RKO (cell line): ENCODE measurements around the gene CHRNG.

Experiments used
- DNase-seq: peaks from one replicate; pipeline ENCODE4 v3.0.0-alpha.2; 2016; ENCODE audit warnings: low spot score

Gene CHRNG

DNA sequence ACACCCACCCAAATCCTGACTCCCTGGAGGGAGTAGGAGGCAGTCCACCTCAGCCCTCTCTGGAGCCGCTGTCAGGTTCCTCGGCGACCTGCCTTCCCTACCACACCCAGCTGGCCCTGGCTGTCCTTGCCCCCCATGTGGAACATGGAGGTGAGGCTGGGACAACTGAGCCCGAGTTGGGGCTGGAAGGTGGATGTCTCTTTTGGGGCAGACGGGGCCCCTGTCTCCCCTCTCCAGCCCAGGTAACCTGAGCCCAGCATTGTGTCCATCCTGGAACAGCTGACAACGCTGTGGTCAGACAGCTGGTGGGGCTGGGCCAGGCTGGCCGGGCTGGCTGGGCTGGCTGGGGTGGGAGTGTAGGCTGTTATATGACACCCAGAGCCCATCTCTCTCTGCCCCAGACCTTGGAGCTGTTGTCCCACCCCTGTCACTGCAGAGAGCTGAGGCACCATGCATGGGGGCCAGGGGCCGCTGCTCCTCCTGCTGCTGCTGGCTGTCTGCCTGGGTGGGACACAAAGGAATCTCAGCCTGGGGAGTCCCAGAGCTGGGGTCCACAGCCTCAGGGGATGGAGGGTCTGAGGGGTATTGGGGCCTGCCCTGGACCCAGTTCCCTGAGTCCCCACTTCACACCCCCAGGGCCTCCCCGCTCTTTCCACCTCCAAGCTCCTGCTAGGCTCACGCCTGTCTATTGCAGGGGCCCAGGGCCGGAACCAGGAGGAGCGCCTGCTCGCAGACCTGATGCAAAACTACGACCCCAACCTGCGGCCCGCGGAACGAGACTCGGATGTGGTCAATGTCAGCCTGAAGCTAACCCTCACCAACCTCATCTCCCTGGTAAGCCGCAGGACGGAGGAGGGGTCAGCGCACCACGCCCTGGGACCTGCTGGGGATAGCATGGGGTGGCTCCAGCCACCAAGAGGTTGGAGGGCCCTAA, at the start of gene CHRNG:
TSS of gene CHRNG (plus strand) at position 395 of the 934 bp plus-strand sequence. CDS start at position 451, 56 bp downstream.
- DNase-seq: no peak

GRCh38 chr2:232490221-232491138, 49.0 kb upstream of the CHRNG start:
- DNase-seq: no peak

DNA sequence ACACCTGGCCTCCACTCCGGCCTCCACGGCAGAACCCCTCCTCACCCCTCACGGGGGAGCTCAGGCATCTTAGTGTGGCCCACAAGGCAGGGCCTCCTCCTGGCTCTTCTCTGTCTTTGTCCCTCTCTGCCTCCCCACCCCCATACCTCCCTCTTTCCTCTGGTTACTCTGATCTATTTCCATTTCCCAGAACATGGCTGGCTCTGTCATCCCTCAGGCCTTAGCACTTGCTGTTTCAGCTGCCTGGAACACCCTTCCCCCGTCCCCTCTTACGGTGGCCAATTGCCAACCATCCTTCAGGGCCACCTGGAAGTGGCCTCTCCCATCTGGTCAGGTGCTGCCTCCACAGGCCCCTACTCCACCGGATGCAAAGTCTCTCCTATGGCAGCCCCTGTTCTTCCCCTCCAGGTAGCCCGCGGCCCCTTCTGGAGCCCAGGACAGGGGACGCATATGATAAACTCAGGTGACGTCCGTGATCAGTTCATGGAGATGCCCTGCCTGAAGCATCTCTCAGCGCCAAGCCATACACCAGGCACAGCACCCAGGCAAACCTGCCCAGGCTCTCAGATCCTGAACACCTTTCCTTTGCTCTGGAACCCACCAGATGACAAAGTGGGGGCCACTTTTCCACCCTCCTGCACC, 48.2 kb upstream of the CHRNG start:
- no peak for DNase-seq

- no peak for DNase-seq
Measured at GRCh38 chr2:232492236-232492848, 47.1 kb upstream of the CHRNG start.

DNA sequence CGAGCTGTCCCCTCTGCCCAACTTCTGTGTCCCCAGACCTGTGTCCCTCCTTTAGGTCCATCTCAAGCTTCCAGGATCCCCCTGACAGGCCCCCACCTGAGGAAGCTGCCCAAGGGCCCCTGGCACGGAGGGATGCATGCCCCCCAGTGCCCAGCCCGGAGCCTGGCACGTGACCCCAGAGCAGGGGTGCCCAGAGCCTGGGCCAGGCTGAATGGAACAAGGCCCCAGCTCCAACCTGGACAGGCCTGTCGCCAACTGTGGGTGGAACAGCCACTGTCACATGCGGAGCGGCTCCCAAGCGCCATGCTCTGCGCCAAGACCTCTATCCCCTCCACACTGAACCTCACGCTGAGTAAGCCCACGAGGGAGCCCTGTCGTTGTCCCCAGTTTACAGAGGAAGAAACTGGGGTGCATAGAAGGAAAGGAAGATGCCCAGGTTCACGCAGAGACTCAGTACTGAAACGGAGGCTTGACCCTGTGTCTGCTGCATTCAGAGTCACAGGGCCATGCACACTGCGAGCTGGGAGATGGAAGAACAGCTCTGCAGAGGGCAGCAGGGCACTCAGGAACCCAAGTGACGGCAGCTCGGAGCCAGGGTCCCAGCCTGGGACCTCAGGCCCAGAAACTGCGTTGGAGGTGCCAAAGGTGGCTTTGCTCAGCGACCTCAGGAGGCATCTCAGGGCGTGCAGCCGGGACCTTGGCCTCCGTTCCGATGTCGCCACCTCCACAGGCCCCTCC, 46.4 kb upstream of the CHRNG start:
- no peak for DNase-seq

GRCh38 chr2:232493701-232494474, 45.6 kb upstream of the CHRNG start:
- DNase-seq: no peak

GRCh38 chr2:232494542-232494941, 45.0 kb upstream of the CHRNG start:
- DNase-seq: no peak

DNA sequence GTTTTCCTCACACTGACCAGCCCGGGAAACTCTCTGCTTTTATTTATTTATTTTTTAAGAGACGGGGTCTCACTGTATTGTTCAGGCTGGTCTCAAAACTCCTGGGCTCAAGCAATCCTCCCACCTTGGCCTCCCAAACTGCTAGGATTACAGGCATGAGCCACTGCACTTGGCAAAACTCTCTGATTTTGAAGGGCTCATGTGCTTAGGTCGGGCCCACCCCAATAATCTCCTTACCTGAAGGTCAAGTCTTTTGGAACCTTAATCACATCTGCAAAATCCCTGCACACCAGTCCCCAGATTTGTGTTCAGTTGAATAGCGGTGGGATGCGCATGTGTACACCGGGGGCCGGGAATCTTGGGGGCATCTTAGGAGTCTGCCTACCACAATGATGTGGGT, 44.2 kb upstream of the CHRNG start:
- DNase-seq: no peak

DNA sequence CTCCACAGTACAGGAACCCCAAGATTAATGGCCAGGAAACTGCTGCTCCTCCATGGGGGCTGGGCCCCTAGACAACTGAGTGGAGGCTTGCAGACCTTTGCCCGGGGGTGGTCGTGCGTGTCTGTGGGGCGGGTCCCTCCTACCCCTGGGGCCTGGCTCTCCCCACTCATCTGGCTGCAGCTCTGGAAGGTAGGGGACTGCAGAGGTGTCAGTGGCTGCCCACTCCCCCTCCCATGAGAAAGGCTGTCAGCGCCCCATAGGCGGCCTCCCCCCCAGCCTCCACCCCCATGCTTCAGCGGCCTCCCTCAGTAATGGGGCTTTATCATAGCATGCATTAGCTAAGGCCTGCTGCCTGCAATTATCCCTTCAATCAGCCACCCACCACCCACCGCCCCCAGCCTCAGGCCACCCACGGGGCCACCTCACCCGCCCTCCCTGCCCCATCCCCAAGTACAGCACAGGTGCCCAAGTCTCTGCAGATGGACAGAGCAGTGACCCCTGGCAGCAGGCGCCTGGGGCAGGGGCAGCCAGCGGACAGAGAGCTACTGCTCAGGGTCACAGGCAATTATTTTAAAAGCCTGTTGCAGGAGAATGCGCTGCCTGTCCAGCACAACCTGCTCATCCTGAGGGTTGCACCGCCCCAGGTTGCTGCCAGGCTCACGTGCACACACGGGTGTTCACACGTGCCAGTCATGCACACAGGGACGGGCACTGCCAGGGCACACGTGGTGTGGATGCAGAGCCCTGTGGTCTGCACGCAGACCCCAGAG, 42.8 kb upstream of the CHRNG start:
- DNase-seq: no peak

GRCh38 chr2:232497348-232497747, 42.1 kb upstream of the CHRNG start:
- DNase-seq: no peak

DNA sequence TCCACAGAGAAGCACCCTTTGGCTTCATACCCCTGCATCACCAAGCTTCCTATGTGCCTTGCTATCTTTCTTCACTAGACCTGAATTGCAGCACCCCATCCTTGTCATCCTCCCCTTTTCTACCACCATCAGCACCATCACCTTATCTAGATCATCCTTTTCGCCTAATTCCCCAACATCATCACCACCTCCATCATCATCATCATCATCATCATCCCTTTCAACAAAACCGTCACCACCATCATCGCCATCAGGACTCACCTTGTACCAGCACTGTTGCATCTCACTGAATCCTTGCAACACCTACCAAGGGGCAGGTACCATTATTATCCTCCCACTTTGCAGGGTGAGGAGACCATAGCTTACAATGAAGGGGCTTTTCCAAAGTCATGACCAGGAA, 41.0 kb upstream of the CHRNG start:
- no peak for DNase-seq

DNA sequence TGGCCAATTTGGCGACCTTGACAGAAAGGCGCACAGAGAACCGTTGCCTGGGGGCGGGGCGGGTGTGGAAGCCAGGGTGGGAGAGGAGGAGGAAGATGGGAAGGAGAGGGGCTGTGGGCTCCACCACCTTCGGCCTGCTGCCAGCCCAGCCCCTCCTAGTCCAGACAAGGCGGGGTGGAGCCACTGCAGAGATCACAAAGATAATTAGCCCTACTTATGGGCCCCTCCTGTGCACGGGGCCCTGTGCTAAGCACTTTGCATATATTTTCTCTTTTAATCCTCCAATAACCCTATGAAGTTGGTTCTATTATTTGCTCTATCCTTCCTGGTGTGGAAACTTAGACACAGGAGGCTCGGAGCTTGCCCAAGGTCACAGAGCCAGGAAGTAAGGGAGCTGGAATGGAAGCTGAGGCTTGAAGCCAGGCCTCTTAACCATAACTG, 38.1 kb upstream of the CHRNG start:
- no peak for DNase-seq

- no peak for DNase-seq
Measured at GRCh38 chr2:232501794-232502390, 37.6 kb upstream of the CHRNG start.

GRCh38 chr2:232502511-232502910, 37.0 kb upstream of the CHRNG start:
- no peak for DNase-seq

DNA sequence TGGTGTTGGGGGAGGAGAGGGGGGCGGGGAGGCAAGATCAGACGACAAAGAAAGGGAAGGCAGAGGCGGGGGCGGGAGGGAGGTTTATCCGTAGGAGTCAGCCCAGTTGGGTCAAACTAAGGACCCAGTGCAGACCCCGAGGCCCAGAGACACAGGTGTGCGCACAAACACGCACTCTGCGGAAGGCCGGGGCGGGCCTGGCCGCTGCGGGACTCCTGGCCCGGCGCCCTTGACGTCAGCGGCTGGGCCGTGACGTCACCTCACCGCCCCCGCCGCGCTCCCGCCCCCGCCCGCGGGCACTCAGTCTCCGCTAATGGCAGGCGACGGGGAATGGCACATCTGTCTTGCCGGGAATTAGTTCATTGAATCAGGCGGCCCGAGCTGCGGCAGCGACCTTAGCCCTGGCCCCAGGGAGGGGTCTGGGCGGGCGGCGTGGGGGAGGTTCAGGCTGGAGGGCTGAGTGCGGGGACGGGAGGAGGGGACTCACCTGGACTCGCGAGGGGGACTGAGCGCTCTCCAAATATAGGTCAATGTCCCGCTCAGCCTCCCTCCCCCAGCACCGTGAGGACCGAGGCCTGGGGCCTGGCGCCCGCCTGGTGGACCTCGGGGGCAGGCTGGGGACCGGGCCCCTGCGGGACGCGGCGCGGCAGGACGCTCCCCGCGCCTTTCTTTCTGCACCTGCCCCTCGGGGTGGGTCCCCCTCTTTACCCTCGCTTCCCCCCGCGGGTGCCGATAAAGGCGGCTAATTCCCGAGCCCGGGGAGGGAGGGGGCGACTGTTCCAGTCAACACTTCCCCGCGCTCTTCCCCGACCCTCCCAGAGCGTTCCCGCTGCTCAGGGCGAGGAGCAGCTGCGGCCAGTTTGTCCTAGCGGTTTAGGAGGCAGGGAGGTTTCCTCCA, 36.3 kb upstream of the CHRNG start:
- DNase-seq: no peak

- no peak for DNase-seq
Measured at GRCh38 chr2:232503809-232504323, 35.6 kb upstream of the CHRNG start.

DNA sequence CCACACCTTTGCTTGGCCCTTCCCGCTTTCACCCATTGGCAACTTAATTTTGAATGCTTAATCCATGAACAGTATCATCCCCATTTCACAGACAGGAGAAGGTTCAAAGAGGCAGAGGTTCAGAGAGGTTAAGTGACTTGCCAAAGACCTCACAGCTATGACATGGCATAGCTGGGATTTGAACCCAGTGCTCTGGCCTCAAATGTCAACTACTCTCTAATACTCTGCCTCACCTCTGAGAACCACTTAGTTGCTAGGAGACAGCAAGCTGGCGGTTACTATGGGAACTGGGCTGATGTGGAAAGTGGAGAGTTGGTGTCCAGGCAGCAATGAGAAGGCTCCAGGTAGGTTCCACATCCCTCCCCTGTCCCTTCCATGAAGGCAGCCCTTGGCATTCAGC, 35.1 kb upstream of the CHRNG start:
- no peak for DNase-seq

DNA sequence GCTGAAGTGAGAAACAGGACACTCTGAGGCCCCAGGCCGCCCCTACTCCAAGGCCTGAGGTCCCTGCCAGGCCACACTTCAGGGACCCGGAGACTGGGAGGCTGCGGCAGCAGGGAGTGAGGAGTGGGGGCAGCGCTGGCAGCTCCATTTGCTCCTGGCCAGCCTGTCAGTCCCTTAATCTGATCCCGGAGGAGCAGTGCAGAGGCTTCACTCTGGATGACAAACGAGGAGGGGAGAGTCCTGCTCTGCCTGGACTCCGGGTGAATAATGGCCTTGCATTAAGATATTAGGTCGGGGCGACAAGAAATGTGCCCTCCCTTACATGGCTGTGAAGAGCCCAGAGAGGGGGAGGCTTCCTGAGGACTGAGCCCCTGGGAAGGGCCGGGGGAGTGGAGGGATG, 33.6 kb upstream of the CHRNG start:
- no peak for DNase-seq
